NCI-H2196 (cell line): ENCODE data around the gene NEDD9.

ENCODE experiments used
- DNase-seq: peaks from one replicate; lab custom pipeline; 2025; ENCODE audit not compliant: unreplicated experiment; lab: John Stamatoyannopoulos, UW

Gene NEDD9

DNA sequence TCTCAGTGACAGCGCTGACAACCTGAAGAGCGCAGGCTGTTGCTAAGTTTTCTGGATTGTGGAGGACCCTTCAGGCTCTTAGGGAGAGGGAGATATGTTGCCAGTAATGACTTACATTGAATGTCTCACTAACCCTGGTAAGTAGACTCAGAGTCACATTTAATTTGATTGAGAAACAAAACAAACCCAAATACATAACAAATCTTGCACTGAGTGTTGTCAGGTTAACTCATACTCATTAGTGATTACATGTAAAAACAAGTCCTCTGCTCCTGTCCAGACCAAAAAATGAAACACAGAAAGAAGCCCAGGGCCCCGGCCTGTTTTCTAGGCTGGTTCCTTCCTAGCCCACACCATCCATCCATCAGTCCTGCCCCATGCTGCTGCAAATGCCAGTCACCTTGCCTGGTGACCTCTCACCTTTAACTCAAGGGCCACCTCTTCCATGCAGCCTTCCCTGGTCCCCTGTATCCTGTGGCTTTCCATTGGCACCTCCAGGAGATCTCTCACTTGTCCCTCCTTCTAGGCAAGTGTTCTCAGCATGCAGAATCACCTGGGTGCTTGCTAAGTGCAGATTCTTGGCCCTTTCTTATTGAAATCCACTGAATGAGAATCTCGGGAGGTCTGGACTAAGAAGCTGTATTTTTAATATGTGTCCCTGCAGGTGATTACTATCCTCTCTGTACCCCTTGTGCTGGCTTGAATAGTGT, 86.2 kb downstream of the NEDD9 start:
- DNase-seq, result no peak

GRCh38 chr6:11144393-11144851, 88.0 kb downstream of the NEDD9 start:
- DNase-seq, result peak; percentile 73

- no peak for DNase-seq
These were observed 88.8 kb downstream of the NEDD9 start for GRCh38 chr6:11143394-11144371.

- no peak for DNase-seq
These were observed 90.0 kb downstream of the NEDD9 start for GRCh38 chr6:11142296-11143027.

DNA sequence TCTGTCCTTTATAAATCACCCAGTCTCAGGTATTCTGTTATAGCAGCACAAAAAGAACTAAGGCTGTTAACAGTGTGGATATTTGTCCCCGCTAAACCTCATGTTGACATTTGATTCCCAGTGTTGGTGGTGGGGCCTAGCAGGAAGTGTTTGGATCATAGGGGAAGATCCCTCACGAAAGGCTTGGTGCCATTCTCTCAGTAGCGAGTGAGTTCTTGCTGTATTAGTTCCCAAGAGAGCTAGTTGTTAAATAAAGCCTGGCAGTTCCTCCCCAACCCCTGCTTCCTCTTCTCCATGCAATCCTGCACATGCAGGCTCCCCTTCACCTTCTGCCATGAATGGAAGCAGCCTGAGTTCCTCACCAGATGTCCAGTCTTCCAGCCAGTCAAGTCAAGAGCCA, 91.2 kb downstream of the NEDD9 start:
- no peak for DNase-seq

DNA sequence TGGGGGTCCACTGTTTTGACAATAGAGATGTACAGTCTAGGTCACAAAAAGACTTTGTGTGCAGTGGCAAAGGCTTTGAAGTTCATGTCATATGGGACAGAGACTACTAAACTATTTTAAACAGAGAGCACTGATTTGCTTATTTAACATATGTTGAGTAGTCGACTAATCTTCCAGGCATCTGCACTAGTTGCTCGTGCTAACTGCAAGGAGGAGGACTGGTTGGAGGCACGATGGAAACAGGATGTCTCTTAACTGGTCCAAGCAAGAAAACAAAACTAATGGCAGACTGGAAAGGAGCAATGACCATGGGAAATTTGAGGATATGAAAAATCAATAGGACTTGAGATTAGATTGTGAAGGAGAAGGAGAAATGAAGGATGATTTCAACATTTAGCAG, 92.4 kb downstream of the NEDD9 start:
- DNase-seq, result no peak

- DNase-seq, result no peak
These were observed 93.2 kb downstream of the NEDD9 start for GRCh38 chr6:11139051-11139960.

DNA sequence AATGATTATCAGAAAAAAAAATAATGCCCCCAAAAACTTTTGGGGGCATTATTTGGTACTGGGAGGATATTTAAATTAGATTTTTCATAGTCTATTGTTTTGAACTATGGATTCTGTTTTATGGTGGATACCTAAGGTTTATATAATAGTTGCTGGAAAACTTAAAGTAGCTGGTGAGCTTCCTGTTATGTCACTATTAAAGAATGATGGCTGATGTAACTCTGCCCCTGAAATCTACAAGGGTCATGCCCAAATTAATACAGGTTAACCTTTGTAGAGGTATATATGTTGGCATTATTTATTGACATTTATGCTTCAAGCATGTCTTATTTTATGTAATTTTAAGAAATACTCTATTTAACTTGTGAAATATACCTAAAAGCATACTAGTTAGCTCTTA, 95.7 kb downstream of the NEDD9 start:
- DNase-seq, result no peak
